NCI-H128 (cell line): ENCODE results near the gene PLCB1.

Source experiments
- DNase-seq: peaks from one replicate; lab custom pipeline; 2025; ENCODE audit not compliant: unreplicated experiment; lab: John Stamatoyannopoulos, UW

PLCB1 gene

GRCh38 chr20:8208226-8208625, 76.2 kb downstream of the PLCB1 start:
- no peak for DNase-seq

- DNase-seq = no peak
These were observed 77.0 kb downstream of the PLCB1 start for GRCh38 chr20:8209061-8209460.

GRCh38 chr20:8210749-8211148, 78.7 kb downstream of the PLCB1 start:
- no peak for DNase-seq

GRCh38 chr20:8212286-8212685, 80.2 kb downstream of the PLCB1 start:
- no peak for DNase-seq

- no peak for DNase-seq
These were observed 81.2 kb downstream of the PLCB1 start for GRCh38 chr20:8213270-8213669.

- DNase-seq = no peak
These were observed 81.9 kb downstream of the PLCB1 start for GRCh38 chr20:8213831-8214587.

GRCh38 chr20:8215361-8215781, 83.3 kb downstream of the PLCB1 start:
- DNase-seq = no peak

- no peak for DNase-seq
These were observed 84.5 kb downstream of the PLCB1 start for GRCh38 chr20:8216375-8217200.

- DNase-seq = no peak
These were observed 86.8 kb downstream of the PLCB1 start for GRCh38 chr20:8218861-8219260.

- no peak for DNase-seq
These were observed 87.3 kb downstream of the PLCB1 start for GRCh38 chr20:8219403-8219802.

GRCh38 chr20:8220716-8221115, 88.7 kb downstream of the PLCB1 start:
- no peak for DNase-seq

GRCh38 chr20:8221887-8222419, 89.9 kb downstream of the PLCB1 start:
- no peak for DNase-seq

- no peak for DNase-seq
These were observed 91.2 kb downstream of the PLCB1 start for GRCh38 chr20:8223091-8223870.

GRCh38 chr20:8225658-8226057, 93.6 kb downstream of the PLCB1 start:
- no peak for DNase-seq

- no peak for DNase-seq
These were observed 94.0 kb downstream of the PLCB1 start for GRCh38 chr20:8226106-8226505.

- DNase-seq = no peak
These were observed 95.2 kb downstream of the PLCB1 start for GRCh38 chr20:8227293-8227692.

GRCh38 chr20:8228315-8228714, 96.2 kb downstream of the PLCB1 start:
- DNase-seq = no peak

GRCh38 chr20:8229090-8229489, 97.0 kb downstream of the PLCB1 start:
- DNase-seq = no peak

GRCh38 chr20:8231038-8231437, 99.0 kb downstream of the PLCB1 start:
- DNase-seq = no peak

GRCh38 chr20:8232332-8232731, 100.3 kb downstream of the PLCB1 start:
- DNase-seq = no peak

GRCh38 chr20:8234580-8234979, 102.5 kb downstream of the PLCB1 start:
- no peak for DNase-seq
